Dermis blood vessel endothelial cell (primary cell): ENCODE data around the gene DAAM1. TPM values are rescaled to one million over a fixed set of nuclear protein-coding genes. Genes with fewer than 3 reads are reported as not detected.

Experiments
- DNase-seq: peaks from one replicate; pipeline ENCODE4 v3.0.0; 2010
- total RNA-seq: library from RNA; depleted of rRNA; stranded (reverse); fragments of >200 nt; gene quantifications from 2 replicates; pipeline ENCODE4 v1.2.3, GENCODE V29; 2014

DAAM1 gene
- total RNA-seq, 1 donor from 2014 or later = 32.0 TPM

- no peak for DNase-seq
Measured at GRCh38 chr14:59187802-59188460, 536 bp upstream of the DAAM1 start.

- DNase-seq = peak; percentile 45
Measured at GRCh38 chr14:59189091-59189785, 771 bp downstream of the DAAM1 start.

GRCh38 chr14:59189786-59190368 lies 1.4 kb downstream of the DAAM1 start:
- DNase-seq = peak; percentile 89

GRCh38 chr14:59190372-59190771 lies 1.9 kb downstream of the DAAM1 start:
- DNase-seq = peak; percentile 23

- no peak for DNase-seq
Measured at GRCh38 chr14:59195912-59196311, 7.4 kb downstream of the DAAM1 start.

- DNase-seq = no peak
Measured at GRCh38 chr14:59197695-59198262, 9.3 kb downstream of the DAAM1 start.

GRCh38 chr14:59199205-59199604 lies 10.7 kb downstream of the DAAM1 start:
- no peak for DNase-seq

- no peak for DNase-seq
Measured at GRCh38 chr14:59199614-59200013, 11.1 kb downstream of the DAAM1 start.

GRCh38 chr14:59200195-59200594 lies 11.7 kb downstream of the DAAM1 start:
- no peak for DNase-seq

- no peak for DNase-seq
Measured at GRCh38 chr14:59202031-59202430, 13.6 kb downstream of the DAAM1 start.

GRCh38 chr14:59204305-59204704 lies 15.8 kb downstream of the DAAM1 start:
- DNase-seq = no peak

- no peak for DNase-seq
Measured at GRCh38 chr14:59206892-59207291, 18.4 kb downstream of the DAAM1 start.

GRCh38 chr14:59207506-59207933 lies 19.1 kb downstream of the DAAM1 start:
- no peak for DNase-seq

GRCh38 chr14:59208224-59208814 lies 19.9 kb downstream of the DAAM1 start:
- no peak for DNase-seq

- DNase-seq = no peak
Measured at GRCh38 chr14:59208954-59209353, 20.5 kb downstream of the DAAM1 start.

GRCh38 chr14:59210621-59211020 lies 22.2 kb downstream of the DAAM1 start:
- DNase-seq = no peak

GRCh38 chr14:59213368-59214315 lies 25.2 kb downstream of the DAAM1 start:
- no peak for DNase-seq

- no peak for DNase-seq
Measured at GRCh38 chr14:59214702-59215302, 26.3 kb downstream of the DAAM1 start.

- DNase-seq = no peak
Measured at GRCh38 chr14:59215322-59215721, 26.9 kb downstream of the DAAM1 start.

GRCh38 chr14:59215757-59216156 lies 27.3 kb downstream of the DAAM1 start:
- DNase-seq = no peak

- DNase-seq = no peak
Measured at GRCh38 chr14:59217011-59217410, 28.5 kb downstream of the DAAM1 start.

- DNase-seq = no peak
Measured at GRCh38 chr14:59221568-59221967, 33.1 kb downstream of the DAAM1 start.
